GM19463 (cell line): ENCODE results near the gene ZNF143.
"Not testable (repeated sequence)": the region's sequence is repeated elsewhere in the genome, so short reads cannot be mapped to it uniquely, and the experiment has no call there.

Experiments used
- ATAC-seq: cut with Tn5 transposase; IDR thresholded peaks from one replicate; pipeline ENCODE4 v1.9.1; 2021; ENCODE audit warnings: mild to moderate bottlenecking, moderate library complexity; ENCODE audit not compliant: unreplicated experiment

The ZNF143 gene

GRCh38 chr11:9460322-9461062, at the start of gene ZNF143:
TSS of gene ZNF143 (plus strand) at chr11:9461012. CDS start at chr11:9471309, 10,297 bp downstream.
- ATAC-seq = peak; percentile 85

DNA sequence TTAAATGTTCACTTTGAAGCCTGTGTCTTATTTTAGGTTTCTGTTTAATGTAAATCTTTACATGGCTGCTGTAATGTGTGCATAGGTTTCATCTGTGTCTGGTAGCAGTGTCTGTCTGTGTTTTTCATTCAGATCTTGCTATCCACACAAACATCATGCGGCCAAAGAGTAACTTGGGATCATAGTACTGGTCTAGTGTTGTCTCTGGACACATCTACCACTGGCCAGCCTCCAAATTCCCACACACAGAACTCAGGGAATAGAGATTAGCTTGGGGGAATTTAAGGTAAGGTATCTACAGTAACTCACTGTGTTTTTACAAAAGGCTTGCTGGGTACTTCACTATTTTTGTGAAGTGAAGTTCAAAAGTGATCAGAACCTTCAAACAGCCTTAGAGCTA, 32.1 kb upstream of the ZNF143 start:
- ATAC-seq = no peak

DNA sequence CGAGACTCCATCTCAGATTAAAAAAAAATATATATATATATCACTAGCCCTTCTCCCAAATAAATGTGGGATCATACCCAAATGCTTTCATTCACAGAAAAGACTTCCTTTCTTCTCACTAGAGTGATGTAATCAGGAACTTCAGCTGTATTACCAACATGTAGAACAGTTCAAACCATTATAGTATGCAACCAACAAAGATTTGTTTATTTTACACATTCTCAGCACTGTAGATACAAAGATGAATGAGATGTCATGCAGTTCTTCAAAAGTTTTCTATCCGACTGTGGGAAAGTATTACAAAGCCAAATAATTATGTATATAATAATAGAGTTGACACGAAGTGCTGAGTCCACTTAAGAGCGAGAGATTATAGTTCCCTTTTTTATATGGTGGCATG, 22.2 kb upstream of the ZNF143 start:
- no peak for ATAC-seq

GRCh38 chr11:9446230-9446629, 14.6 kb upstream of the ZNF143 start:
- ATAC-seq = no peak

- no peak for ATAC-seq
Observed at GRCh38 chr11:9448576-9449352, 12.0 kb upstream of the ZNF143 start.

- ATAC-seq = not testable (repeated sequence)
Observed at GRCh38 chr11:9452023-9452422, 8.8 kb upstream of the ZNF143 start.

DNA sequence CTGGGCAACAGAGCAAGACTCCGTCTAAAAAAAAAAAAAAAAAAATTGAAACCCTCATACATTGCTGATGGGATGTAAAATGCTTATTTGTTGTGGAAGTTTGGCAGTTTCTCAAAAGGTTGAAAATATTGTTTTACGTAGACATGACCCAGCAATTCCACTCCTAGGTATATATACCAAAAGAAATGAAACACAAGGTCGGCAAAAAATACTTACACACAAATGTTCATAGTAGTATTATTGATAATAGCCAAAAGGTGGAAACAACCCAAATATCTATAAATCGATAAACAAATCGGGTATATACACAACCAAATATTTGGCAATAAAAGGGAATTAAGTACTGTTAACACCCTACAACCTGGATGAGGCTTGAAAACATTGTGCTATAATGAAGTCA, 5.1 kb upstream of the ZNF143 start:
- no peak for ATAC-seq

DNA sequence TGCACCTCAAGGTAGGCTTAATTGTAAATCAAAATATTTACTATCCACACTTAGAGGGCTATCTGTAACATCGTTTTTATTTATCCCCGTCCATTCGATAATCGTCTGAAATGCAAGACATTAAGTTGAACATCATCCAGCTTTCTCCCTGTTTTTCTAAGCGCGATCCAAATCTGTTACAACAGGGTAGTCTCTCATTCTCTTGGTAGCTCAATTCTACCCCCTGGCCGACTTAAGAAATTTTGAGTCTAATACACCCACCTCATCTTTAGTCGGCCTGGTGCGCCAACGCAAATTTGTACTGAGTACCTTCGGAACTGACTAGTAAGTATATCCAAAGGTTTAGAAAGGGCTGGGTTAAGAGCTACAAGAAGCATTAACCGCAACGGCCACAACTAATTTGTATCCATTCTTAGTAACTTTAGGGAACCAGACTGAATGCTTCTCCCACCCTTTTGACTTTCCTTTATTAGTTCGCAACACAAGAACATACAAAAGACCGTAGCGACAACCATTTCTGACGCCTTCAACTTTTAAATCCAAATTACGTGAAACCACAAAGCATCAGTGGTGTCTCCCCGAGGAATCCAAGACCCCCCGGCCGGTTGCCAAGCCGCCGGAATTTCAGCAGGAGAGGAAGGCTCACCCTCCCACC, 1.0 kb upstream of the ZNF143 start:
- ATAC-seq = no peak

GRCh38 chr11:9461063-9461759, 399 bp downstream of the ZNF143 start:
- ATAC-seq = peak; percentile 49

- ATAC-seq = no peak
Observed at GRCh38 chr11:9461760-9462134, 935 bp downstream of the ZNF143 start.

GRCh38 chr11:9462172-9462799, 1.5 kb downstream of the ZNF143 start:
- ATAC-seq = no peak

- no peak for ATAC-seq
Observed at GRCh38 chr11:9462806-9463537, 2.2 kb downstream of the ZNF143 start.

- no peak for ATAC-seq
Observed at GRCh38 chr11:9470765-9471164, 10.0 kb downstream of the ZNF143 start.

DNA sequence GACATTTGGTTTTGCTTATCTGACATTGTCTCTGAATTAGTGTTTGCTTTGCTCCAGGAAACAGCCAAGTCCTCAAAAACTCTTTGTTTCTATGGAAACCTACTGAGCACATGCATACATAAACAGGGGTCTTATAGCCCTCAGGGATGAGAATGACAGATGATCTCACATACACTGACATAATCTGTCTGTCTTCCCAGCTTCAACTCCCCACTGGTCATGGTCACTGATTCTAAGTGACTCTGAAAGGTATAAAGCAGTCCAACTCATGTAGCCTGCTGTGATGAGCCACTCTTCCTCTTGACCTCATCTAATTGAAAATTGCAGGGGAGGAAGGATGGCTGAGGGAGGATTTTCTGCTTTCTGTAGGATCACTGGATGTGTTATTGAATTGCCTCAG, 12.6 kb downstream of the ZNF143 start:
- no peak for ATAC-seq

DNA sequence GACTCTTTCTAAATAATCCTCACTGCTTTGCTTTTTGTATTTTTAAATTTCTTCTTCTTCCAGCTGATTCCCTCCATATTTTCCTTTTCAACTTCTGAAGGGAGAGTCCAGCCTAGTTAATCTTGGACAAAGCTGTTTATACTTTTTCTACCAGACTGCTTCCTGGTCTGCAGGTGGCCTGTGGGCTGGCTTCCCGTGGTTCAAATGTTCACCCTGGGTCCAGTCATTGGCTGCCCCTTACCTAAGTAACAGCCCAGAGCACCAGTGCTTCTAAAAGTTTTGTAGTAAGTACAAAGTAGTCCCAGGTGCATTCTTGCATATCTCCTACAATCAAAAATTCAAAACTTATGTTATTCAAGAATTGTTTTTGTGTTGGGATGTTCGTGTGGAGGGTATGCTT, 19.1 kb downstream of the ZNF143 start:
- no peak for ATAC-seq

DNA sequence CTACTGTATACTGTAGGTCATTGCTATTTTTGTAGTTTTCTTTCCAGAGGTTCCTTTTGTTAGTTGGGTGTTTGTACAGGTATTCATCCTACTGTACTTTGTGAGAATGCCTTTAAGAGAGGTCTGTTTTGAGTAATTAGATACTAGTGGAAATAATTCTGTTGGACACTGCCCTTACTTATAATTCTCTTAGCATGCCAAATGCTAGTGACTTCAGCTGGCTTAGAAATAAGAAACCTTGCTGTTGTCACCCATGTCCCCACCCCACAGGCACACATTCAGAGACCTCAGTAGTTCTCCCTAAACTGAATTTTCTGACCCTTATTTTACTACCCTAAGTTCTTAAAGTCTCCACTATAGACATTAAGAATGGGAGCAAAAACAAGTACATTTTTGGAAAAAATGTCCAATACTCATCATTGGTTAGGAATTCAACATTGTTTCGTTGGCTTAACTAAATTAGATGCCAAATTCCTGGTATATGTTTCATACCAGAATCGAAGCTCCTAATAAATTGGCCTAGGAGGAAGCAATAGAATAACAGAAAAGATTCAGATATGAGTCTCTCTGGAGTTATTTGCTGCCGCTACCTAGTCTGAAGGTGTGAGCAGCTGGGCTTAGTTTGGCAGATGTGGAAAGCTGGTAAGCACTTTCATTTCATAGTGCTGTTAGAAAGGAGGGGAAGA, 28.4 kb downstream of the ZNF143 start:
- ATAC-seq = no peak

- no peak for ATAC-seq
Observed at GRCh38 chr11:9490376-9490775, 29.6 kb downstream of the ZNF143 start.

GRCh38 chr11:9493492-9493891, 32.7 kb downstream of the ZNF143 start:
- no peak for ATAC-seq

GRCh38 chr11:9494316-9494715, 33.5 kb downstream of the ZNF143 start:
- ATAC-seq = no peak
